Activated naive CD8-positive, alpha-beta T cell treated with anti-CD3 and anti-CD28 coated beads, Interleukin-2, amount 10 ng/mL, durations not matched to agents 7 days and 5 days (primary cell): Measurements from ENCODE around the gene CDC42BPB. TPM values are rescaled to one million over a fixed set of nuclear protein-coding genes. Genes with fewer than 3 reads are reported as not detected.
A peak's percentile ranks its signal among the peaks of the same experiment; 100 is the strongest.

ENCODE experiments used
- ATAC-seq: fragments of 150-1000 bp; cut with Tn5 transposase; one replicate; pipeline ENCODE4 v1.10.0; 2021; ENCODE audit warnings: low read depth, moderate library complexity
- POLR2A ChIA-PET: fragments of 350-600 bp; sonication (Branson Sonifier 250); formaldehyde crosslinking; loops from one replicate; lab custom pipeline; 2021; ENCODE audit warnings: antibody characterized with exemption; lab: Charles Lee
- DNase-seq: peaks from one replicate; pipeline ENCODE4 v3.0.0; 2021
- H3K27ac Mint-ChIP-seq: one replicate; pipeline ENCODE4 v1.8.0; 2022; ENCODE audit warnings: mild to moderate bottlenecking, mixed read lengths
- H3K27me3 Mint-ChIP-seq: one replicate; pipeline ENCODE4 v1.8.0; 2022; ENCODE audit warnings: mild to moderate bottlenecking, moderate library complexity, mixed read lengths
- H3K36me3 Mint-ChIP-seq: one replicate; pipeline ENCODE4 v1.8.0; 2021; ENCODE audit warnings: mild to moderate bottlenecking, mixed read lengths
- H3K4me1 Mint-ChIP-seq: one replicate; pipeline ENCODE4 v1.8.0; 2021; ENCODE audit warnings: mixed read lengths
- H3K4me3 Mint-ChIP-seq: one replicate; pipeline ENCODE4 v1.8.0; 2022; ENCODE audit warnings: mild to moderate bottlenecking, moderate library complexity, mixed read lengths
- H3K9me3 Mint-ChIP-seq: one replicate; pipeline ENCODE4 v1.8.0; 2021; ENCODE audit warnings: mixed read lengths
- total RNA-seq, 2 experiments: library from RNA; stranded (reverse); gene quantifications; one replicate each; pipeline ENCODE4 v1.2.3, GENCODE V29; 2021

The CDC42BPB gene
- total RNA-seq, 2 experiments from 2014 or later, result 1.1 TPM

GRCh38 chr14:103099081-103099732, 41.9 kb upstream of the CDC42BPB start:
- no peak for DNase-seq
- no peaks in the 10 kb centered on the region for H3K4me1 Mint-ChIP-seq
- POLR2A ChIA-PET, result no interaction called here
- H3K4me3 Mint-ChIP-seq, result no peak overlapping the region
- no peaks in the 10 kb centered on the region for H3K9me3 Mint-ChIP-seq
- H3K36me3 Mint-ChIP-seq, result no peaks in the 10 kb centered on the region
- ATAC-seq, result no peak
- H3K27me3 Mint-ChIP-seq, result peaks cover 27% of the 10 kb centered on the region
- H3K27ac Mint-ChIP-seq, result no peak overlapping the region

GRCh38 chr14:103097994-103098957, 40.9 kb upstream of the CDC42BPB start:
- no peak for ATAC-seq

GRCh38 chr14:103097244-103097993, 40.1 kb upstream of the CDC42BPB start:
- no peak for ATAC-seq
- DNase-seq, result no peak
- H3K4me1 Mint-ChIP-seq, result no peaks in the 10 kb centered on the region
- no peaks in the 10 kb centered on the region for H3K36me3 Mint-ChIP-seq
- H3K27me3 Mint-ChIP-seq, result peaks cover 15% of the 10 kb centered on the region
- H3K4me3 Mint-ChIP-seq, result no peak overlapping the region
- H3K27ac Mint-ChIP-seq, result no peak overlapping the region
- no peaks in the 10 kb centered on the region for H3K9me3 Mint-ChIP-seq
- POLR2A ChIA-PET, result no interaction called here

More at GRCh38 chr14:103097994-103098957, 40.9 kb upstream of the CDC42BPB start:
- no peak for DNase-seq
- no peaks in the 10 kb centered on the region for H3K4me1 Mint-ChIP-seq
- peaks cover 22% of the 10 kb centered on the region for H3K27me3 Mint-ChIP-seq
- H3K27ac Mint-ChIP-seq, result no peak overlapping the region
- H3K4me3 Mint-ChIP-seq, result no peak overlapping the region
- no peaks in the 10 kb centered on the region for H3K9me3 Mint-ChIP-seq
- H3K36me3 Mint-ChIP-seq, result no peaks in the 10 kb centered on the region
- POLR2A ChIA-PET, result no interaction called here

- H3K27me3 Mint-ChIP-seq, result peaks cover 9% of the 10 kb centered on the region
- POLR2A ChIA-PET, result interaction anchor here (0.6 to 0.7 kb wide), 2 partner anchors 10 to 191 kb away, joined by 3 read pairs; no protein-coding TSS in a partner anchor
- H3K27ac Mint-ChIP-seq, result no peak overlapping the region
- no peaks in the 10 kb centered on the region for H3K9me3 Mint-ChIP-seq
- no peak for DNase-seq
- no peak overlapping the region for H3K4me3 Mint-ChIP-seq
- no peak for ATAC-seq
- H3K36me3 Mint-ChIP-seq, result no peaks in the 10 kb centered on the region
- no peaks in the 10 kb centered on the region for H3K4me1 Mint-ChIP-seq
Observed at GRCh38 chr14:103096387-103096786, 39.0 kb upstream of the CDC42BPB start.

- no peak for DNase-seq
- Mint-ChIP-seq H3K9me3 (no peaks in the 10 kb centered on the region), H3K27ac (no peak overlapping the region), H3K4me3 (no peak overlapping the region), H3K4me1 (no peaks in the 10 kb centered on the region), H3K36me3 (no peaks in the 10 kb centered on the region), H3K27me3 (peaks cover 6% of the 10 kb centered on the region)
- ATAC-seq, result no peak
- POLR2A ChIA-PET, result no interaction called here
Observed at GRCh38 chr14:103095210-103095778, 37.9 kb upstream of the CDC42BPB start.

- no peak for DNase-seq
- no peaks in the 10 kb centered on the region for H3K36me3 Mint-ChIP-seq
Observed at GRCh38 chr14:103094406-103095209, 37.3 kb upstream of the CDC42BPB start, which contains the start of gene EXOC3L4. Gene EXOC3L4 (plus strand): TSS chr14:103094725. CDS start chr14:103100220, 5,495 bp downstream.

GRCh38 chr14:103093856-103094405, 36.6 kb upstream of the CDC42BPB start:
- Mint-ChIP-seq H3K4me1 (no peaks in the 10 kb centered on the region), H3K27me3 (peaks cover 6% of the 10 kb centered on the region), H3K4me3 (no peak overlapping the region), H3K27ac (no peak overlapping the region), H3K9me3 (no peaks in the 10 kb centered on the region), H3K36me3 (no peaks in the 10 kb centered on the region)
- ATAC-seq, result no peak
- DNase-seq, result no peak
- POLR2A ChIA-PET, result no interaction called here

More at GRCh38 chr14:103094406-103095209, 37.3 kb upstream of the CDC42BPB start, which contains the start of gene EXOC3L4:
- H3K9me3 Mint-ChIP-seq, result no peaks in the 10 kb centered on the region
- POLR2A ChIA-PET, result no interaction called here
- no peak within 1 kb of the TSS for H3K27ac Mint-ChIP-seq
- ATAC-seq, result no peak
- no peak within 1 kb of the TSS for H3K4me3 Mint-ChIP-seq
- H3K4me1 Mint-ChIP-seq, result no peaks in the 10 kb centered on the region
- H3K27me3 Mint-ChIP-seq, result peaks cover 6% of the 10 kb centered on the region

GRCh38 chr14:103091883-103092222, 34.5 kb upstream of the CDC42BPB start:
- Mint-ChIP-seq H3K9me3 (no peaks in the 10 kb centered on the region), H3K36me3 (no peaks in the 10 kb centered on the region), H3K27me3 (peaks cover 6% of the 10 kb centered on the region), H3K27ac (no peak overlapping the region), H3K4me1 (no peaks in the 10 kb centered on the region), H3K4me3 (no peak overlapping the region)
- ATAC-seq (no peak), DNase-seq (no peak)
- POLR2A ChIA-PET, result no interaction called here

GRCh38 chr14:103091041-103091882, 33.9 kb upstream of the CDC42BPB start:
- no peak overlapping the region for H3K27ac Mint-ChIP-seq
- H3K4me3 Mint-ChIP-seq, result peak overlapping the region; percentile 58
- H3K9me3 Mint-ChIP-seq, result no peaks in the 10 kb centered on the region
- H3K36me3 Mint-ChIP-seq, result no peaks in the 10 kb centered on the region
- ATAC-seq (peak; percentile 86), DNase-seq (peak; percentile 81)
- no peaks in the 10 kb centered on the region for H3K4me1 Mint-ChIP-seq
- peaks cover 7% of the 10 kb centered on the region for H3K27me3 Mint-ChIP-seq
- POLR2A ChIA-PET, result no interaction called here

GRCh38 chr14:103090481-103091020, 33.2 kb upstream of the CDC42BPB start:
- Mint-ChIP-seq H3K4me1 (no peaks in the 10 kb centered on the region), H3K4me3 (peak overlapping the region; percentile 58), H3K9me3 (no peaks in the 10 kb centered on the region), H3K27ac (no peak overlapping the region), H3K36me3 (no peaks in the 10 kb centered on the region), H3K27me3 (peaks cover 8% of the 10 kb centered on the region)
- ATAC-seq (no peak), DNase-seq (no peak)
- POLR2A ChIA-PET, result no interaction called here
